Endothelial cell (in vitro differentiated cells): ENCODE measurements around the gene CRISP2. TPM values are rescaled to one million over a fixed set of nuclear protein-coding genes. Genes with fewer than 3 reads are reported as not detected.

Experiments
- DNase-seq: peaks from one replicate; pipeline ENCODE4 v3.0.0; 2021; ENCODE audit warnings: low spot score
- H3K27ac Mint-ChIP-seq: one replicate; pipeline ENCODE4 v1.8.0; 2021; ENCODE audit warnings: mixed read lengths, inconsistent platforms; ENCODE audit not compliant: unreplicated experiment
- H3K27me3 Mint-ChIP-seq: one replicate; pipeline ENCODE4 v1.8.0; 2021; ENCODE audit warnings: mild to moderate bottlenecking, moderate library complexity, mixed read lengths, inconsistent platforms; ENCODE audit not compliant: unreplicated experiment
- H3K36me3 Mint-ChIP-seq: one replicate; pipeline ENCODE4 v1.8.0; 2021; ENCODE audit warnings: mild to moderate bottlenecking, low read depth, mixed read lengths, inconsistent platforms; ENCODE audit not compliant: unreplicated experiment
- H3K4me1 Mint-ChIP-seq: one replicate; pipeline ENCODE4 v1.8.0; 2021; ENCODE audit warnings: mild to moderate bottlenecking, mixed read lengths, inconsistent platforms; ENCODE audit not compliant: unreplicated experiment
- H3K4me3 Mint-ChIP-seq: one replicate; pipeline ENCODE4 v1.8.0; 2021; ENCODE audit warnings: mild to moderate bottlenecking, mixed read lengths, inconsistent platforms; ENCODE audit not compliant: unreplicated experiment
- H3K9me3 Mint-ChIP-seq: one replicate; pipeline ENCODE4 v1.8.0; 2021; ENCODE audit warnings: mixed read lengths, inconsistent platforms; ENCODE audit not compliant: unreplicated experiment
- total RNA-seq: library from RNA; stranded (reverse); fragmentation: NEBNext Ultra II Directional; extraction: Animal tissue kit (Norgen Biotek cat#: 25700); gene quantifications from one replicate; pipeline ENCODE4 v1.2.1, GENCODE V29; 2021; ENCODE audit not compliant: unreplicated experiment
- TF ChIP-seq, protein P1 (sequence below): fragments of 200-600 bp; sonication (generic); IDR thresholded peaks from one replicate; pipeline ENCODE4 v1.5.0; 2021; ENCODE audit warnings: antibody characterized with exemption; ENCODE audit not compliant: unreplicated experiment

CRISP2 gene
- total RNA-seq, 1 donor from 2014 or later = not detected

DNA sequence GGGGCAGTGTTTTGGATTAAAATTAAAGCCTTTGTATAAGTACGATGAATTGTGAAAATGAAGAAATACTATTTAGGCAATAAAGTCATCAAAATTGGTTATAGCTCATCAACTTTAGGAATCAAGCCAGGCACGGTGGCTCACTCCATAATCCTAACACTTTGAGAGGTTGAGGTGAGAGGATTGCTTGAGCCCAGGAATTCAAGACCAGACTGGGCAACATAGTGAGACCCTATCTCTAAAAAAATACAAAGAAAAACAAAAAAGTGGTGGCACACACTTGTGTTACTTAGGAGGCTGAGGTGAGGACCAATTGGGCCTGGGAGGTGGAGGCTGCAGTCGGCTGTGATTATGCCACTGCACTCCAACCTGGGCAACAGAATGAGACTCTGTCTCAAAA is 68.2 kb downstream of the CRISP2 start:
- TF ChIP-seq, protein P1, sequence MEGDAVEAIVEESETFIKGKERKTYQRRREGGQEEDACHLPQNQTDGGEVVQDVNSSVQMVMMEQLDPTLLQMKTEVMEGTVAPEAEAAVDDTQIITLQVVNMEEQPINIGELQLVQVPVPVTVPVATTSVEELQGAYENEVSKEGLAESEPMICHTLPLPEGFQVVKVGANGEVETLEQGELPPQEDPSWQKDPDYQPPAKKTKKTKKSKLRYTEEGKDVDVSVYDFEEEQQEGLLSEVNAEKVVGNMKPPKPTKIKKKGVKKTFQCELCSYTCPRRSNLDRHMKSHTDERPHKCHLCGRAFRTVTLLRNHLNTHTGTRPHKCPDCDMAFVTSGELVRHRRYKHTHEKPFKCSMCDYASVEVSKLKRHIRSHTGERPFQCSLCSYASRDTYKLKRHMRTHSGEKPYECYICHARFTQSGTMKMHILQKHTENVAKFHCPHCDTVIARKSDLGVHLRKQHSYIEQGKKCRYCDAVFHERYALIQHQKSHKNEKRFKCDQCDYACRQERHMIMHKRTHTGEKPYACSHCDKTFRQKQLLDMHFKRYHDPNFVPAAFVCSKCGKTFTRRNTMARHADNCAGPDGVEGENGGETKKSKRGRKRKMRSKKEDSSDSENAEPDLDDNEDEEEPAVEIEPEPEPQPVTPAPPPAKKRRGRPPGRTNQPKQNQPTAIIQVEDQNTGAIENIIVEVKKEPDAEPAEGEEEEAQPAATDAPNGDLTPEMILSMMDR = no peak
- DNase-seq = no peak
- no peaks in the 10 kb centered on the region for H3K36me3 Mint-ChIP-seq
- peaks cover 4% of the 10 kb centered on the region for H3K4me1 Mint-ChIP-seq
- no peak overlapping the region for H3K27ac Mint-ChIP-seq
- H3K9me3 Mint-ChIP-seq = no peaks in the 10 kb centered on the region
- no peak overlapping the region for H3K4me3 Mint-ChIP-seq
- no peaks in the 10 kb centered on the region for H3K27me3 Mint-ChIP-seq

Other genes starting within 250 kb of the CRISP2 start
- gene GLYATL3, start 213.6 kb downstream of the CRISP2 start, total RNA-seq = not detected
- 0.77 TPM for gene C6orf141, start 162.9 kb downstream of the CRISP2 start, total RNA-seq
- 0.46 TPM for gene RHAG, start 76.7 kb downstream of the CRISP2 start, total RNA-seq
- 0.80 TPM for gene CRISP3, start 30.8 kb upstream of the CRISP2 start, total RNA-seq
- gene PGK2, start 73.7 kb upstream of the CRISP2 start, total RNA-seq = not detected
- gene CRISP1, start 153.0 kb upstream of the CRISP2 start, total RNA-seq = not detected